Left forelimb (tissue), 1 donor: ENCODE results near the gene VPS9D1.
A peak's percentile ranks its signal among the peaks of the same experiment; 100 is the strongest.
"Not testable (repeated sequence)": the region's sequence is repeated elsewhere in the genome, so short reads cannot be mapped to it uniquely, and the experiment has no call there.

Experiments
- DNase-seq: peaks from one replicate; pipeline ENCODE4 v3.0.0-alpha.2; 2018; ENCODE audit warnings: low spot score

Gene VPS9D1

DNA sequence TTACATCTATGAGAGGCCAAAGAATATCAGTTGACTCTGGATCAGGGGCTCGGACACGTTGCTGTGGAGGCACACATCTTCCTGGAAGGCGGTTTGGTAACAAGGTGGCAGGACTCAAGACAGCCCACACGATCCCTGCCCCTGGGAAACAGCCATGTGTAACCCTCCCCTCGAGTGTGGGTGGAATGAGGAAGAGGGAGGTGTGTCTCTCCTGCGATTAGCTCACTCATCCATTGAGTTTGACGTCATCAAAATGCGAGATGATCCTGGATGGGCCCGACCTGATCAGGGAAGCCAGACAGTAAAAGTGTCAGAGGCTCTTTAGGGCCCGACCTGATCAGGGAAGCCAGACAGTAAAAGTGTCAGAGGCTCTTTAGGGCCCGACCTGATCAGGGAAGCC lies 56.5 kb downstream of the VPS9D1 start:
- not testable (repeated sequence) for DNase-seq

DNA sequence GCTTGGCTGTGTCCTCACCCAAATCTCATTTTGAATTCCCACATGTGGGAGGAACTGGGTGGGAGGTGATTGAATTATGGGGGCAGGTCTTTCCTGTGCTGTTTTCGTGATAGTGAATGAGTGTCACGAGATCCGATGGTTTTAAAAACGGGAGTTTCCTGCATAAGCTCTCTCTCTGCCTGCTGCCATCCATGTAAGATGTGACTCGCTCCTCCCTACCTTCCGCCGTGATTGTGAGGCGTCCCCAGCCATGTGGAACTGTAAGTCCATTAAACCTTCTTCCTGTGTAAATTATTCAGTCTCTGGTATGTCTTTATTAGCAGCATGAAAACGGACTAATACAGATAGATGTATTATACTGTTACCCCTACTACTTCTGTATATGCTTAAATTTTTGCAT lies 59.5 kb downstream of the VPS9D1 start:
- no peak for DNase-seq

DNA sequence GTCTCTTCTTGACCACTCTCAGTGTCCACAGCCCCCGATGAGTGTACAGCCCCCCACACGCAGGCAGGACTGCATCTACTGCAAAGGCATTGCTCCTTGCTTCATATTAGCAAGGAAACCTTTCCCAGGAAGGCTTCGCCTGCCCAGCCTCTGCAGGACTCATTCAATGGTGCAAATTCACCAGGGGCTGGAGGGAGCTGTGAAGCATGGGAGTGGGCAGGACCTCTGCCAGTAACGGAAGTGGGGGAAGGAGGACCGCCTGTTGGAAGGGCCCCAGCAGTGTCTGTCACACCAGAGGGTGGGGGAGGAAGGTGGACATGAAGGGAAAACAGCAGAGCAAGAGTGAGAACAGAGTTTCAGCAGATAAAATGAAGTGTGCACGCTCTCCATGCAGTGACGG lies 60.6 kb downstream of the VPS9D1 start:
- DNase-seq = no peak

DNA sequence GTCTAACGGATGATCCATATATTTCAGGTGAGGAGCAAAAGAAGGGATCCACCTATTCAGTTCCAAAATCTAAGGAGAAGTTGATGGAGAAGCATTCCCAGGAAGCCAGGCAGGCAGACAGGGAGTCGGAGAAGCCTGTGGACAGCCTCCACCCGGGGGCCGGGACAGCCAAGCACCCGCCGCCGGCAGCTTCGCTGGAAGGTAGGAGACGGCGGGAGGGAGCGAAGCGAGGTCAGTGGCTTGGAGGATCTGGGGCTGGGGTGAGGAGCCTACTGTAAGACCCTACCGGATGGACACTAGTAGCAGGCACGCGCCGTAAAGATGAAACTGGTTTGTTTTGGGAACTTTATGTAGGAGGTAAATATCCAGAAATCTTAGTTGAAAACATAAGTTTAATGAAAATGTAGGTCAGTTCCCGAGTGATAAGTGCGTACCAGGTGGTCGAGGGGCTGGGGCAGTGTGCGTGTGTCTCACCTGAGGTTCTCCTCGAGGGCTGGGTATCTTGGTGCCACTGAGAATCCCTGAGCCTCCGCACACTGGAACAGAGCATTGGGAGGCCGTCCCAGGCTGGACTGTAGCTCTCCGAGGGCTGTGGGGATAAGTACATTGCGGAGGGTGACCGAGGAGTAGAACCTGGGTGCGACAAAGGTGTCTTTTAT lies 62.3 kb downstream of the VPS9D1 start:
- no peak for DNase-seq

DNA sequence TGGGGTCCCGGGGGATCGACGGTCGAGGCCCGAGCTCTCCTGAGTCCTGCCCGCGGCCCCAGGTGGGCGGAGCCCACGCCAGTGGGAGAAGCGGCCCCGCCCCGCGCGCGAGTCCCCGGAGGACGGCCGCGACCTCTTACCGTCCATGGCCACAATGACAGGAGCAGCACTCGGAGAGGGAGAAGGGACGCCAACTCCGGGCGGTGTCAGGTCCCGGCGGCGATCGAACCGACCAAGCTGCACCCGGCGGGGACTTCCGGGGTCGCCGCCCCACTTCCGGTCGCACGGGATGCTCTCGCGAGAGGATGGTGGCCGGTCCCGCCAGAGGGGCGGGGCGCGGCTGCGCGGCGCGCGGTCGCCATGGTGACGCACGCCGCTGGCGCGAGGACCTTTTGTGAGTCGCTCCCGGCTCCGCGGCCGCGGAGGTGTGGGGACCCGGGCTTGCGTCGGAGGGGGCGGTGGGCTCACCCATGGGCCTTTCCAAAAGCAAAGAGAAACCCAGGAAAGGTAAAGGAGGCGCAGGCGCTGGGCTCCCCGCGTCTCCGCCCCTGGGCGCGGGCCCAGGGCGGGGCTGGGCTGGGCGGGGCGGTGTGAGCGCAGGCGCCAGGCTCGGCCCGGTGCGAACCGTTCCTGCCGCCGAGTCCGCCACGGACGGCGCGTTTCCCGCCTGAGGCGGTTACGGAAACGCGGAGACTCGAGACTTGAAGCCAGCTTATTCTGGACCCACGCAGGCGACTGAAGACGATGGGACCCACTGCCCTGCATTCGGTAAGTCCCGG lies 63.1 kb downstream of the VPS9D1 start, which contains the start of the genes CHMP1A and SPATA33:
CHMP1A (minus strand) TSS at position 267 of the 779 bp plus-strand sequence; CDS start at position 147, 120 bp downstream.
SPATA33 (plus strand) TSS at position 395 of the 779 bp plus-strand sequence; CDS start at position 471, 76 bp downstream.
- peak; percentile 97 for DNase-seq
